DOHH2 (cell line): ENCODE measurements around the gene MAGI1.

Experiments
- CTCF ChIP-seq: fragments of 200-600 bp; sonication (generic); IDR thresholded peaks from one replicate; pipeline ENCODE4 v1.5.1; 2014; ENCODE audit warnings: antibody characterized with exemption, mild to moderate bottlenecking, low read depth, low read length; ENCODE audit not compliant: poor library complexity, severe bottlenecking
- EZH2phosphoT487 ChIP-seq: fragments of 200-600 bp; sonication (generic); IDR thresholded peaks from 2 replicates; pipeline ENCODE4 v1.6.1; 2017; ENCODE audit warnings: borderline replicate concordance, mild to moderate bottlenecking, antibody characterized with exemption, low read length, moderate library complexity, mixed read lengths

DNA sequence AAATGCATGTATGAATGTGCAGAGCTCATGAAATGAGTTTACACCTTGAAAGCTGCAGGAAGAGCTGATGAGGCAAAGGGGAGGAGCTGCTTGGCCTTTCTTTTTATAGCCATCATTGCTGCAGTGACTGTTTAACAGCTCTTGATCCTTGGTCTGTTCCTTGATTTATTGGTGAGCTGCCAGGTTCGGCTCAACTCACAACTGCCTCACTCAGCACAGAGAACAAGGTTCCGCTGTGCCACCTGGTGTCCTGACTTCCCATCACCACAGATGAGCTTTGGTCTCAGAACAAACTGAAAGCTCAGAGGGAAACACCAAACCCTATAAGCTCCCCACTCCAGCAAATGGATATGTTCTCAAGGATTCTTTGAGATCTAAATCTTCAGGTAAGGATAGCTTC, 626.1 kb downstream of the MAGI1 start:
- TF ChIP-seq CTCF, result no peak
- no peak for TF ChIP-seq EZH2phosphoT487
